Liver (tissue), 9 donors: ENCODE measurements around the gene ARHGEF26. TPM values are rescaled to one million over a fixed set of nuclear protein-coding genes. Genes with fewer than 3 reads are reported as not detected.

Experiments
- DNase-seq: peaks from one replicate; pipeline ENCODE4 v3.0.0-alpha.2; 2017; ENCODE audit warnings: low spot score
- H3K27ac ChIP-seq, 2 donors: one replicate each; pipeline ENCODE4 v1.7.0; 2013; ENCODE audit warnings: inconsistent platforms in 2 of 2, low read length in 2 of 2, control low read depth in 1 of 2, low read depth in 1 of 2, mild to moderate bottlenecking in 1 of 2
- H3K27me3 ChIP-seq, 4 donors: one replicate each; pipeline versions ENCODE4 v1.6.1 to v1.7.0; 2013; ENCODE audit warnings: low read length in 3 of 4, inconsistent platforms in 1 of 4, mild to moderate bottlenecking in 1 of 4, moderate library complexity in 1 of 4; ENCODE audit not compliant: control insufficient read depth in 4 of 4, insufficient read depth in 4 of 4
- H3K36me3 ChIP-seq, 4 donors: one replicate each; pipeline versions ENCODE4 v1.6.1 to v1.7.0; 2013; ENCODE audit warnings: low read length in 3 of 4, mild to moderate bottlenecking in 3 of 4, low read depth in 1 of 4, moderate library complexity in 1 of 4; ENCODE audit not compliant: control insufficient read depth in 4 of 4, insufficient read depth in 3 of 4
- H3K4me1 ChIP-seq, 4 donors: one replicate each; pipeline versions ENCODE4 v1.6.1 to v1.7.0; 2013; ENCODE audit warnings: low read length in 3 of 4, mild to moderate bottlenecking in 3 of 4, moderate library complexity in 1 of 4; ENCODE audit not compliant: control insufficient read depth in 4 of 4, insufficient read depth in 4 of 4
- H3K4me3 ChIP-seq, 3 donors: one replicate each; pipeline versions ENCODE4 v1.6.1 to v1.7.0; 2013; ENCODE audit warnings: low read length in 3 of 3, control low read depth in 1 of 3, low read depth in 1 of 3, mild to moderate bottlenecking in 1 of 3
- H3K9ac ChIP-seq, 2 donors: one replicate each; pipeline ENCODE4 v1.7.0; 2013; ENCODE audit warnings: low read length in 2 of 2, mild to moderate bottlenecking in 2 of 2, moderate library complexity in 2 of 2, control low read depth in 1 of 2, low read depth in 1 of 2
- H3K9me3 ChIP-seq, 4 donors: one replicate each; pipeline versions ENCODE4 v1.6.1 to v1.7.0; 2013; ENCODE audit warnings: low read length in 3 of 4; ENCODE audit not compliant: control insufficient read depth in 4 of 4
- GABPA ChIP-seq, 2 donors: IDR thresholded peaks in 1 of 2; conservative IDR thresholded peaks in 1 of 2; 2 replicates each; pipeline ENCODE4 v1.6.1; 2016; ENCODE audit warnings: antibody characterized with exemption in 2 of 2, mild to moderate bottlenecking in 1 of 2, moderate library complexity in 1 of 2
- HNF4A ChIP-seq, 2 donors: conservative IDR thresholded peaks; 2 replicates each; pipeline ENCODE4 v1.6.1; 2016; ENCODE audit warnings: antibody characterized with exemption in 2 of 2, mild to moderate bottlenecking in 2 of 2
- HNF4G ChIP-seq: IDR thresholded peaks from 2 replicates; pipeline ENCODE4 v1.6.1; 2016; ENCODE audit warnings: antibody characterized with exemption
- SP1 ChIP-seq: IDR thresholded peaks from 2 replicates; pipeline ENCODE4 v1.6.1; 2018; ENCODE audit warnings: antibody characterized with exemption, mild to moderate bottlenecking
- YY1 ChIP-seq: IDR thresholded peaks from 2 replicates; pipeline ENCODE4 v1.6.1; 2016; ENCODE audit warnings: antibody characterized with exemption, mild to moderate bottlenecking
- WGBS: extraction: QIAGEN DNeasy Blood & Tissue Kit; methylation state at CpG from one replicate; pipeline ENCODE4 v1.1.7; 2013; 5-methylcytosine and 5-hydroxymethylcytosine counted together
- polyA plus RNA-seq, 2 donors: library from polyadenylated mRNA; stranded (reverse) in 1 of 2; unstranded in 1 of 2; fragments of 200-250 nt in 1 of 2; fragments of >200 nt in 1 of 2; fragmentation: Nextera tagmentation in 1 of 2; extraction: Ambion mirVana in 1 of 2; gene quantifications; one replicate each; pipeline versions ENCODE4 v1.2.1 to v1.2.3, GENCODE V29; 2013 to 2015
- total RNA-seq, 2 donors: library from RNA; depleted of rRNA; stranded (reverse); fragments of >200 nt; gene quantifications; one replicate each; pipeline ENCODE4 v1.2.3, GENCODE V29; 2014
- TF ChIP-seq, protein P1 (sequence below): IDR thresholded peaks from 2 replicates; pipeline ENCODE4 v1.6.1; 2016; ENCODE audit warnings: antibody characterized with exemption, mild to moderate bottlenecking
- TF ChIP-seq, protein P2 (sequence below): IDR thresholded peaks from 2 replicates; pipeline ENCODE4 v1.6.1; 2016; ENCODE audit warnings: antibody characterized with exemption
- TF ChIP-seq, protein P3 (sequence below): IDR thresholded peaks from 2 replicates; pipeline ENCODE4 v1.6.1; 2016; ENCODE audit warnings: antibody characterized with exemption
- TF ChIP-seq, protein P4 (sequence below): fragments of 150-350 bp; IDR thresholded peaks from 2 replicates; pipeline ENCODE4 v1.5.1; 2017; ENCODE audit warnings: improper control_type of control experiment, low read depth, low read length; ENCODE audit not compliant: missing input control
- donor health status: healthy.
- donor health status: healthy.
- donor health status: healthy.
- donor health status: healthy.
- donor health status: healthy.

The ARHGEF26 gene
- total and polyA plus RNA-seq, 4 donors = 1.4 to 27.9 (median 18.7) TPM

DNA sequence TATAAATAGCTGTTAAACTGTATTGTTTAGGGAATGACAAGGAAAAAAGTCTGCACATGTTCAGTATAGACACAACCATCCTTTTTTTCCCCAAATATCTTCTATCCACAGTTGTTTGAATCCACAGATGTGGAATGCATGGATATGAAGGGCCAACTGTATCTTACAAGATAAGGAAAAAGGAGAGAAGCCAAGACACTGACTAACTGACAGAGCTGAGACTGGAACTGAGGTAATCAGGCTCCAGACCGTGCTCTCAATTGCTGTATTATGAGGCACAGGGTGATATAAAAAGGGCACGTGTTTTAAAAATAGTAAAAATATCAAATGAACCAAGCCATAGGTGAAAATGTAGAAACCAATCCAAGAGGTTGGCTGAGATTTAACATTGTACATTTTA is 154.1 kb downstream of the ARHGEF26 start:
- H3K27ac ChIP-seq = no peak overlapping the region
- no peaks in the 10 kb centered on the region for H3K9me3 ChIP-seq
- DNase-seq = no peak
- H3K27me3 ChIP-seq = no peaks in the 10 kb centered on the region
- peaks cover 4 to 55% (median 42%) of the 10 kb centered on the region in 4 donors for H3K36me3 ChIP-seq
- TF ChIP-seq GABPA (IDR thresholded peaks at IDR 0.05 in 1 of 2, conservative IDR thresholded peaks at IDR 0.05 in 1 of 2) = no peak
- no peak for TF ChIP-seq HNF4A (conservative IDR thresholded peaks at IDR 0.05)
- TF ChIP-seq, protein P1, sequence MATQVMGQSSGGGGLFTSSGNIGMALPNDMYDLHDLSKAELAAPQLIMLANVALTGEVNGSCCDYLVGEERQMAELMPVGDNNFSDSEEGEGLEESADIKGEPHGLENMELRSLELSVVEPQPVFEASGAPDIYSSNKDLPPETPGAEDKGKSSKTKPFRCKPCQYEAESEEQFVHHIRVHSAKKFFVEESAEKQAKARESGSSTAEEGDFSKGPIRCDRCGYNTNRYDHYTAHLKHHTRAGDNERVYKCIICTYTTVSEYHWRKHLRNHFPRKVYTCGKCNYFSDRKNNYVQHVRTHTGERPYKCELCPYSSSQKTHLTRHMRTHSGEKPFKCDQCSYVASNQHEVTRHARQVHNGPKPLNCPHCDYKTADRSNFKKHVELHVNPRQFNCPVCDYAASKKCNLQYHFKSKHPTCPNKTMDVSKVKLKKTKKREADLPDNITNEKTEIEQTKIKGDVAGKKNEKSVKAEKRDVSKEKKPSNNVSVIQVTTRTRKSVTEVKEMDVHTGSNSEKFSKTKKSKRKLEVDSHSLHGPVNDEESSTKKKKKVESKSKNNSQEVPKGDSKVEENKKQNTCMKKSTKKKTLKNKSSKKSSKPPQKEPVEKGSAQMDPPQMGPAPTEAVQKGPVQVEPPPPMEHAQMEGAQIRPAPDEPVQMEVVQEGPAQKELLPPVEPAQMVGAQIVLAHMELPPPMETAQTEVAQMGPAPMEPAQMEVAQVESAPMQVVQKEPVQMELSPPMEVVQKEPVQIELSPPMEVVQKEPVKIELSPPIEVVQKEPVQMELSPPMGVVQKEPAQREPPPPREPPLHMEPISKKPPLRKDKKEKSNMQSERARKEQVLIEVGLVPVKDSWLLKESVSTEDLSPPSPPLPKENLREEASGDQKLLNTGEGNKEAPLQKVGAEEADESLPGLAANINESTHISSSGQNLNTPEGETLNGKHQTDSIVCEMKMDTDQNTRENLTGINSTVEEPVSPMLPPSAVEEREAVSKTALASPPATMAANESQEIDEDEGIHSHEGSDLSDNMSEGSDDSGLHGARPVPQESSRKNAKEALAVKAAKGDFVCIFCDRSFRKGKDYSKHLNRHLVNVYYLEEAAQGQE = no peak
- no peak overlapping the region for H3K4me3 ChIP-seq
- no peak overlapping the region for H3K9ac ChIP-seq
- H3K4me1 ChIP-seq = no peaks in the 10 kb centered on the region
- WGBS = 89% methylated on average over 2 of the region's 2 CpGs

DNA sequence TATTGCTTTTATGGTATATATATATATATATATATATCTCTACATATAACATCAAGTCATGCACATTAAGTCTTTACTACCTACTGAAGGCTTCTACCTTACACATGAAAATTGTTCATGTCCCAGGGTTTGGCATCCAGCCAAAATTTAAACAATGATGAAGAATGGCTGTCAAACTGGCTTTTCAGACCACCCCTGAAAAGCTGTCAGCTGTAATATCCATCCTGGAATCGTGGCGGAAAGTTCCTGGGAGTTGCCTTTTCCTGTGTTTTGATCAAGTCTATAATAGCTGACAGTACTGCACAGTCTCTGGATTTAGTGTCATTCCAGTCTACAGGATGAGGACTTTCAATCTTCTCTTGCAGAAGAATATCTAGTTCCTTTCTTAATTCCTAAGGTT is 154.8 kb downstream of the ARHGEF26 start:
- DNase-seq = no peak
- Histone ChIP-seq H3K27ac (no peak overlapping the region), H3K9ac (no peak overlapping the region), H3K27me3 (no peaks in the 10 kb centered on the region), H3K4me3 (no peak overlapping the region), H3K4me1 (no peaks in the 10 kb centered on the region), H3K36me3 (peaks cover 4 to 60% (median 48%) of the 10 kb centered on the region in 4 donors), H3K9me3 (no peaks in the 10 kb centered on the region)
- WGBS = 86% methylated on average over 2 of the region's 2 CpGs
- TF ChIP-seq, protein P1 = no peak
- TF ChIP-seq YY1 (no peak), HNF4A (conservative IDR thresholded peaks at IDR 0.05) (no peak), HNF4G (no peak), SP1 (no peak)
- TF ChIP-seq, protein P2, sequence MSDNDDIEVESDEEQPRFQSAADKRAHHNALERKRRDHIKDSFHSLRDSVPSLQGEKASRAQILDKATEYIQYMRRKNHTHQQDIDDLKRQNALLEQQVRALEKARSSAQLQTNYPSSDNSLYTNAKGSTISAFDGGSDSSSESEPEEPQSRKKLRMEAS = no peak
- TF ChIP-seq, protein P3, sequence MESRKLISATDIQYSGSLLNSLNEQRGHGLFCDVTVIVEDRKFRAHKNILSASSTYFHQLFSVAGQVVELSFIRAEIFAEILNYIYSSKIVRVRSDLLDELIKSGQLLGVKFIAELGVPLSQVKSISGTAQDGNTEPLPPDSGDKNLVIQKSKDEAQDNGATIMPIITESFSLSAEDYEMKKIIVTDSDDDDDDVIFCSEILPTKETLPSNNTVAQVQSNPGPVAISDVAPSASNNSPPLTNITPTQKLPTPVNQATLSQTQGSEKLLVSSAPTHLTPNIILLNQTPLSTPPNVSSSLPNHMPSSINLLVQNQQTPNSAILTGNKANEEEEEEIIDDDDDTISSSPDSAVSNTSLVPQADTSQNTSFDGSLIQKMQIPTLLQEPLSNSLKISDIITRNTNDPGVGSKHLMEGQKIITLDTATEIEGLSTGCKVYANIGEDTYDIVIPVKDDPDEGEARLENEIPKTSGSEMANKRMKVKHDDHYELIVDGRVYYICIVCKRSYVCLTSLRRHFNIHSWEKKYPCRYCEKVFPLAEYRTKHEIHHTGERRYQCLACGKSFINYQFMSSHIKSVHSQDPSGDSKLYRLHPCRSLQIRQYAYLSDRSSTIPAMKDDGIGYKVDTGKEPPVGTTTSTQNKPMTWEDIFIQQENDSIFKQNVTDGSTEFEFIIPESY = no peak
- TF ChIP-seq, protein P4, sequence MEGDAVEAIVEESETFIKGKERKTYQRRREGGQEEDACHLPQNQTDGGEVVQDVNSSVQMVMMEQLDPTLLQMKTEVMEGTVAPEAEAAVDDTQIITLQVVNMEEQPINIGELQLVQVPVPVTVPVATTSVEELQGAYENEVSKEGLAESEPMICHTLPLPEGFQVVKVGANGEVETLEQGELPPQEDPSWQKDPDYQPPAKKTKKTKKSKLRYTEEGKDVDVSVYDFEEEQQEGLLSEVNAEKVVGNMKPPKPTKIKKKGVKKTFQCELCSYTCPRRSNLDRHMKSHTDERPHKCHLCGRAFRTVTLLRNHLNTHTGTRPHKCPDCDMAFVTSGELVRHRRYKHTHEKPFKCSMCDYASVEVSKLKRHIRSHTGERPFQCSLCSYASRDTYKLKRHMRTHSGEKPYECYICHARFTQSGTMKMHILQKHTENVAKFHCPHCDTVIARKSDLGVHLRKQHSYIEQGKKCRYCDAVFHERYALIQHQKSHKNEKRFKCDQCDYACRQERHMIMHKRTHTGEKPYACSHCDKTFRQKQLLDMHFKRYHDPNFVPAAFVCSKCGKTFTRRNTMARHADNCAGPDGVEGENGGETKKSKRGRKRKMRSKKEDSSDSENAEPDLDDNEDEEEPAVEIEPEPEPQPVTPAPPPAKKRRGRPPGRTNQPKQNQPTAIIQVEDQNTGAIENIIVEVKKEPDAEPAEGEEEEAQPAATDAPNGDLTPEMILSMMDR = no peak
